Skeletal muscle satellite cell (primary cell): Measurements from ENCODE around the gene SDF4.

Experiments used
- H3K27me3 ChIP-seq: 2 replicates; pipeline ENCODE4 v1.7.0; 2013; ENCODE audit warnings: low read length; ENCODE audit not compliant: control insufficient read depth, insufficient read depth
- H3K36me3 ChIP-seq: 2 replicates; pipeline ENCODE4 v1.7.0; 2013; ENCODE audit warnings: mild to moderate bottlenecking, control low read depth, low read length; ENCODE audit not compliant: insufficient read depth
- H3K4me1 ChIP-seq: 2 replicates; pipeline ENCODE4 v1.7.0; 2013; ENCODE audit warnings: low read length; ENCODE audit not compliant: control insufficient read depth, insufficient read depth
- H3K4me2 ChIP-seq: 2 replicates; pipeline ENCODE4 v1.7.0; 2013; ENCODE audit warnings: mild to moderate bottlenecking, low read length
- H3K4me3 ChIP-seq: 2 replicates; pipeline ENCODE4 v1.7.0; 2013; ENCODE audit warnings: low read length
- H3K9ac ChIP-seq: 2 replicates; pipeline ENCODE4 v1.7.0; 2013; ENCODE audit warnings: mild to moderate bottlenecking, low read depth, low read length, moderate library complexity
- H3K9me3 ChIP-seq: replicated peaks from 2 replicates; pipeline ENCODE4 v1.7.0; 2013; ENCODE audit warnings: mild to moderate bottlenecking, control low read depth, low read length

SDF4 gene

GRCh38 chr1:1239227-1239613, 7.4 kb upstream of the SDF4 start:
- H3K36me3 ChIP-seq, result peaks cover 5% of the 10 kb centered on the region
- H3K9ac ChIP-seq, result no peak overlapping the region
- H3K4me2 ChIP-seq, result no peak overlapping the region
- no peaks in the 10 kb centered on the region for H3K9me3 ChIP-seq
- no peak overlapping the region for H3K4me3 ChIP-seq
- peaks cover 8% of the 10 kb centered on the region for H3K27me3 ChIP-seq
- H3K4me1 ChIP-seq, result peaks cover 4% of the 10 kb centered on the region

GRCh38 chr1:1238702-1239178, 6.9 kb upstream of the SDF4 start:
- Histone ChIP-seq H3K4me1 (peaks cover 4% of the 10 kb centered on the region), H3K9me3 (no peaks in the 10 kb centered on the region), H3K36me3 (peaks cover 9% of the 10 kb centered on the region), H3K4me2 (no peak overlapping the region), H3K9ac (no peak overlapping the region), H3K4me3 (no peak overlapping the region), H3K27me3 (peaks cover 8% of the 10 kb centered on the region)

- Histone ChIP-seq H3K4me3 (no peak overlapping the region), H3K9me3 (no peaks in the 10 kb centered on the region), H3K27me3 (peaks cover 8% of the 10 kb centered on the region), H3K36me3 (peaks cover 14% of the 10 kb centered on the region), H3K9ac (no peak overlapping the region), H3K4me1 (peaks cover 10% of the 10 kb centered on the region), H3K4me2 (no peak overlapping the region)
Observed at GRCh38 chr1:1237874-1238701, 6.3 kb upstream of the SDF4 start.

GRCh38 chr1:1236945-1237873, 5.4 kb upstream of the SDF4 start:
- Histone ChIP-seq H3K9ac (no peak overlapping the region), H3K4me1 (peaks cover 18% of the 10 kb centered on the region), H3K4me2 (no peak overlapping the region), H3K9me3 (no peaks in the 10 kb centered on the region), H3K36me3 (peaks cover 14% of the 10 kb centered on the region), H3K27me3 (peaks cover 8% of the 10 kb centered on the region), H3K4me3 (no peak overlapping the region)

- H3K4me3 ChIP-seq, result no peak overlapping the region
- peaks cover 14% of the 10 kb centered on the region for H3K36me3 ChIP-seq
- peaks cover 18% of the 10 kb centered on the region for H3K4me1 ChIP-seq
- peaks cover 8% of the 10 kb centered on the region for H3K27me3 ChIP-seq
- no peaks in the 10 kb centered on the region for H3K9me3 ChIP-seq
- H3K4me2 ChIP-seq, result no peak overlapping the region
- H3K9ac ChIP-seq, result no peak overlapping the region
Observed at GRCh38 chr1:1236176-1236763, 4.5 kb upstream of the SDF4 start.

- Histone ChIP-seq H3K36me3 (peaks cover 14% of the 10 kb centered on the region), H3K27me3 (peaks cover 8% of the 10 kb centered on the region), H3K9me3 (no peaks in the 10 kb centered on the region), H3K9ac (no peak overlapping the region), H3K4me3 (no peak overlapping the region), H3K4me2 (no peak overlapping the region), H3K4me1 (peaks cover 22% of the 10 kb centered on the region)
Observed at GRCh38 chr1:1235016-1235744, 3.4 kb upstream of the SDF4 start.

- Histone ChIP-seq H3K4me3 (no peak overlapping the region), H3K36me3 (peaks cover 14% of the 10 kb centered on the region), H3K4me2 (no peak overlapping the region), H3K4me1 (peaks cover 28% of the 10 kb centered on the region), H3K9ac (no peak overlapping the region), H3K9me3 (no peaks in the 10 kb centered on the region), H3K27me3 (peaks cover 8% of the 10 kb centered on the region)
Observed at GRCh38 chr1:1234180-1234808, 2.5 kb upstream of the SDF4 start.

GRCh38 chr1:1233567-1233892, 1.7 kb upstream of the SDF4 start:
- Histone ChIP-seq H3K4me3 (peak overlapping the region; percentile 73), H3K4me2 (peak overlapping the region; percentile 86), H3K9me3 (no peaks in the 10 kb centered on the region), H3K9ac (no peak overlapping the region), H3K27me3 (peaks cover 8% of the 10 kb centered on the region), H3K36me3 (peaks cover 21% of the 10 kb centered on the region), H3K4me1 (peaks cover 28% of the 10 kb centered on the region)

- H3K4me1 ChIP-seq, result peaks cover 28% of the 10 kb centered on the region
- peak overlapping the region; percentile 86 for H3K4me2 ChIP-seq
- peaks cover 26% of the 10 kb centered on the region for H3K36me3 ChIP-seq
- H3K9me3 ChIP-seq, result no peaks in the 10 kb centered on the region
- H3K4me3 ChIP-seq, result peak overlapping the region; percentile 73
- peak overlapping the region; percentile 64 for H3K9ac ChIP-seq
- peaks cover 2% of the 10 kb centered on the region for H3K27me3 ChIP-seq
Observed at GRCh38 chr1:1232796-1233566, 1.2 kb upstream of the SDF4 start.

- Histone ChIP-seq H3K27me3 (no peaks in the 10 kb centered on the region), H3K4me2 (peak within 1 kb of the TSS; percentile 92), H3K9ac (peak within 1 kb of the TSS; percentile 97), H3K4me1 (peaks cover 25% of the 10 kb centered on the region), H3K36me3 (peaks cover 32% of the 10 kb centered on the region), H3K9me3 (no peaks in the 10 kb centered on the region), H3K4me3 (peak within 1 kb of the TSS; percentile 79)
Observed at GRCh38 chr1:1232208-1232795, 501 bp upstream of the SDF4 start, which contains the start of gene B3GALT6. TSS of gene B3GALT6 (plus strand) at chr1:1232237. CDS start at chr1:1232279, 42 bp downstream.
